Panc1 (cell line): Measurements from ENCODE around the gene ARFIP1.

Source experiments
- POLR2AphosphoS5 ChIP-seq: IDR thresholded peaks from 2 replicates; pipeline ENCODE4 v1.6.1; 2012; ENCODE audit warnings: mild to moderate bottlenecking, low read depth, low read length, moderate library complexity
- SIN3A ChIP-seq: IDR thresholded peaks from 2 replicates; pipeline ENCODE4 v1.6.1; 2012; ENCODE audit warnings: low read depth, mild to moderate bottlenecking, low read length, moderate library complexity, borderline replicate concordance; ENCODE audit not compliant: insufficient read depth
- TF ChIP-seq, protein P1 (sequence below): fragments of 450-650 bp; IDR thresholded peaks from 2 replicates; pipeline ENCODE4 v1.5.1; 2017; ENCODE audit warnings: mild to moderate bottlenecking
- TF ChIP-seq, protein P2 (sequence below), 2 experiments: IDR thresholded peaks; 2 replicates each; pipeline ENCODE4 v1.6.1; 2011 to 2012; ENCODE audit warnings: low read depth in 2 of 2, control low read depth in 1 of 2, low read length in 1 of 2, mild to moderate bottlenecking in 1 of 2, moderate library complexity in 1 of 2; ENCODE audit not compliant: insufficient read depth in 1 of 2

DNA sequence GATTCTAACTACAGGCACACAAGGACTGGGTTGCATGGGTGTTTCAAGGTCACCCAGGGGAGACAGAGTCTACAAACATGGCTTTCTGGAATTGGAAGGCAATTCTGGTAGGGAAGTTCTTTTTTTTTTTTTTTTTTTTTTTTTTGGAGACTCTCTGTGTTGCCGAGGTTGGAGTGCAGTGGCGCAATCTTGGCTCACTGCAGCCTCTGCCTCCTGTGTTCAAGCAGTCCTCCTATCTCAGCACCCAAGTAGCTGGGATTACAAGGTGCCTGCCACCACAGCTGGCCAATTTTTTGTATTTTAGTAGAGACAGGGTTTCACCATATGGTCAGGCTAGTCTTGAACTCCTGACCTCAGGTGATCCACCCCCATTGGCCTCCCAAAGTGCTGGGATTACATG is 140.1 kb downstream of the ARFIP1 start:
- TF ChIP-seq POLR2AphosphoS5 (no peak), SIN3A (no peak)
- TF ChIP-seq, protein P1, sequence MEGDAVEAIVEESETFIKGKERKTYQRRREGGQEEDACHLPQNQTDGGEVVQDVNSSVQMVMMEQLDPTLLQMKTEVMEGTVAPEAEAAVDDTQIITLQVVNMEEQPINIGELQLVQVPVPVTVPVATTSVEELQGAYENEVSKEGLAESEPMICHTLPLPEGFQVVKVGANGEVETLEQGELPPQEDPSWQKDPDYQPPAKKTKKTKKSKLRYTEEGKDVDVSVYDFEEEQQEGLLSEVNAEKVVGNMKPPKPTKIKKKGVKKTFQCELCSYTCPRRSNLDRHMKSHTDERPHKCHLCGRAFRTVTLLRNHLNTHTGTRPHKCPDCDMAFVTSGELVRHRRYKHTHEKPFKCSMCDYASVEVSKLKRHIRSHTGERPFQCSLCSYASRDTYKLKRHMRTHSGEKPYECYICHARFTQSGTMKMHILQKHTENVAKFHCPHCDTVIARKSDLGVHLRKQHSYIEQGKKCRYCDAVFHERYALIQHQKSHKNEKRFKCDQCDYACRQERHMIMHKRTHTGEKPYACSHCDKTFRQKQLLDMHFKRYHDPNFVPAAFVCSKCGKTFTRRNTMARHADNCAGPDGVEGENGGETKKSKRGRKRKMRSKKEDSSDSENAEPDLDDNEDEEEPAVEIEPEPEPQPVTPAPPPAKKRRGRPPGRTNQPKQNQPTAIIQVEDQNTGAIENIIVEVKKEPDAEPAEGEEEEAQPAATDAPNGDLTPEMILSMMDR = no peak
- TF ChIP-seq, protein P2, sequence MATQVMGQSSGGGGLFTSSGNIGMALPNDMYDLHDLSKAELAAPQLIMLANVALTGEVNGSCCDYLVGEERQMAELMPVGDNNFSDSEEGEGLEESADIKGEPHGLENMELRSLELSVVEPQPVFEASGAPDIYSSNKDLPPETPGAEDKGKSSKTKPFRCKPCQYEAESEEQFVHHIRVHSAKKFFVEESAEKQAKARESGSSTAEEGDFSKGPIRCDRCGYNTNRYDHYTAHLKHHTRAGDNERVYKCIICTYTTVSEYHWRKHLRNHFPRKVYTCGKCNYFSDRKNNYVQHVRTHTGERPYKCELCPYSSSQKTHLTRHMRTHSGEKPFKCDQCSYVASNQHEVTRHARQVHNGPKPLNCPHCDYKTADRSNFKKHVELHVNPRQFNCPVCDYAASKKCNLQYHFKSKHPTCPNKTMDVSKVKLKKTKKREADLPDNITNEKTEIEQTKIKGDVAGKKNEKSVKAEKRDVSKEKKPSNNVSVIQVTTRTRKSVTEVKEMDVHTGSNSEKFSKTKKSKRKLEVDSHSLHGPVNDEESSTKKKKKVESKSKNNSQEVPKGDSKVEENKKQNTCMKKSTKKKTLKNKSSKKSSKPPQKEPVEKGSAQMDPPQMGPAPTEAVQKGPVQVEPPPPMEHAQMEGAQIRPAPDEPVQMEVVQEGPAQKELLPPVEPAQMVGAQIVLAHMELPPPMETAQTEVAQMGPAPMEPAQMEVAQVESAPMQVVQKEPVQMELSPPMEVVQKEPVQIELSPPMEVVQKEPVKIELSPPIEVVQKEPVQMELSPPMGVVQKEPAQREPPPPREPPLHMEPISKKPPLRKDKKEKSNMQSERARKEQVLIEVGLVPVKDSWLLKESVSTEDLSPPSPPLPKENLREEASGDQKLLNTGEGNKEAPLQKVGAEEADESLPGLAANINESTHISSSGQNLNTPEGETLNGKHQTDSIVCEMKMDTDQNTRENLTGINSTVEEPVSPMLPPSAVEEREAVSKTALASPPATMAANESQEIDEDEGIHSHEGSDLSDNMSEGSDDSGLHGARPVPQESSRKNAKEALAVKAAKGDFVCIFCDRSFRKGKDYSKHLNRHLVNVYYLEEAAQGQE (IDR thresholded peaks at IDR 0.05; ENCODE audit: insufficient read depth in 1 of 2, low read depth in 2 of 2, low read length in 1 of 2) = no peak
